ENCODE results near the gene UBE2L5. TPM values are rescaled to one million over a fixed set of nuclear protein-coding genes. Genes with fewer than 3 reads are reported as not detected.

UBE2L5 gene
- total RNA-seq: 0.26 TPM
- long read RNA-seq: 0 reads

DNA sequence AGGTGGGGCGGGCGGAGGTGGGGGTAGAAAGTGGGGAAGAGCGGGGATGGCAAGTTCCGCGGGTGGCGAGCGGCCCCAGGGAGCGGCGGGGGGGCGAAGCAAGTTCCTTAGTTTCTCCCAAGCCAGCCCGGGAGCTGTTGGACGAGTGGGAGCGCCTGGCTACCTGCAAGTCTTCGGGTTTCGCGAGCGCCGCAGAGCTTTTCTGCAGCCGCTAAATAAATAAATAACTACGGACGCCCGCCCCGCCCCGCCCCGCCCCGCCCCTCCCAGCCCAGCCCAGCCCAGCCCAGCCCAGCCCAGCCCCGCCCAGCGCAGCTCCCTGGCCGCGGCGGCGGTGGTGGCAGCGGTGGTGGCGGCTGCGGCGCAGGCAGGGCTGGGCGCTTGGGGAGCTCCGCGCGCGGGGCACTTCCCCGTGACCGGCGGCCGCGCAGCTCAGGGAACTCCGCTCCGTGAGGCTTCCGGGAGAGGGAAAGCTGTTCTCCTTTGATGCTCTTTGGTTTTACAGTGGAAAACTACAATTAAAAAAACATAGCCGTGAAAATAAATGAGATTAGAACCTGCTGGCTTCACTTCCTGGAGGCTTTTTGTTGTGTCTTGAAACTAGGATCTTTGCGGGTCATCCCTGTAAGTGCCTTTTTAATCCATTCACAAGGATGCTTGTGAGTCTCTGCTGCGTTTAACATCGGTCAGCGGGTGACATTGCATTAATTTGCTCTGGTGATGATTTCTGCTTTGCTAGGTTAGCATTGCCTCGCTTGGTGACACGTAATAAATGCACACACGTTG lies at the start of gene UBE2L5:
Gene UBE2L5 (plus strand): TSS at position 440 of the 786 bp plus-strand sequence. CDS start 5,498 bp downstream, outside the sequence.
- peak; percentile 92 for DNase-seq (ENCODE audit: low spot score)

DNA sequence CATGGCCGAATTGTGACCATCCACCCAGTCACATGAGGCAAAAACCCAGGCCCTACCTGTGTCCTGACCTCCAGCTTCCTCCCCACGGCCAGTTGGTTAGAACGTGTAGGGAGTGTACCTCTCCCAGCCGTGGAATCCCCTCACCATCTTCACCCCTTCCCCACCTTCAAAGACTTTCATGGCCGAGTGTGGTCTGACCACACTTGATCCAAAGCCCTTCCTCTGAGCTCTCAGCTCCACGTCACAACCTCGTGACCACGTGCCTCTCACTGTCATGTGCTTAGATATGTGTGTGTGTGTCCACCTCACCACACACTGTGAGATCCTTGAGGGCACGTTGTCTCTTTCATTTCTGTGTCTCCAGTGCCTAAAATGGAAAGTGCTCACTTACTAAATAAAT lies 48.6 kb upstream of the UBE2L5 start:
- no peak for DNase-seq (ENCODE audit: low spot score)

DNA sequence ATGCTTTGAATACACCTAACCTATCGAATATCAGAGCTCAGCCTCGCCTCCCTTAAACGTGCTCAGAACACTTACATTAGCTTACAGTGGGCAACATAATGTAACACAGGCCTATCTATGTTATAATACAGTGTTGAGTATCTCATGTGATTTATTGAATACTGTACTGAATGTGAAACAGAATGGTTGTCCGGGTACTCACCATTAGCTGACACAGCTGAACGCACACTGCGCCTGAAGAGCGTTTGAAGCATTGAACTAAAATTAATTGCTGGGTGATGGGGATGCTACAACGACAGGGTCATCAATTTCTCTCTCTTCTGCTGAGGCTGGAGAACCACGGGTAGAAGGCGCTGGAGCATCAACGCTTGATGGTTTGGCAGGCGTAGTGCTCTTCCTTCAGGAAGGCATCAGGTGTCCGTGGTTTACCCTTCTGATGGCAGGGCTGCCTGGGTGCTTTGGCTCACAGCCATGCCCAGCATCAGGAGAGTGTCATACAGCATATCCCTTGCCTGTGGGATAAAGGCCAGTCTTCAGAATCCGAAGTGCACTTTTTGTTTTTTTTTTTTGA lies 46.9 kb upstream of the UBE2L5 start:
- DNase-seq (ENCODE audit: low spot score): no peak

GRCh38 chr13:30376426-30377311 lies 45.6 kb upstream of the UBE2L5 start:
- DNase-seq (ENCODE audit: low spot score): peak; percentile 47

DNA sequence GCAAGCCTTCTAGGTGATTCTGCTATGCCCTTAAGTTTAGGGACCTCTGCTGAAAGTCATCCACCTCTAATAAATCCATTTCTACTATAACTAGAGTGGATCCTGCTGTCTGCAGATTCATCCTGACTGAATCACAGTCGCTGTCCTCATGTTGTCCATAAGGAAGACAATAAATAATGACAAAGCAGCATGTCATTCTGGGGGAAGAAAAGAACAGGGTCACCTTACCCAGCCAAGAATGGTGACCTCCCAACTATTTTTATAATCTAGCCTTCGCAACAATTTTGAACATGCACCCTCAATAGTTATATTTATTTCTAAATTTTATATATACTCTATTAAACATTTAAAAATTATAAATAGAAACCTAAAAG lies 45.0 kb upstream of the UBE2L5 start:
- DNase-seq (ENCODE audit: low spot score): no peak

DNA sequence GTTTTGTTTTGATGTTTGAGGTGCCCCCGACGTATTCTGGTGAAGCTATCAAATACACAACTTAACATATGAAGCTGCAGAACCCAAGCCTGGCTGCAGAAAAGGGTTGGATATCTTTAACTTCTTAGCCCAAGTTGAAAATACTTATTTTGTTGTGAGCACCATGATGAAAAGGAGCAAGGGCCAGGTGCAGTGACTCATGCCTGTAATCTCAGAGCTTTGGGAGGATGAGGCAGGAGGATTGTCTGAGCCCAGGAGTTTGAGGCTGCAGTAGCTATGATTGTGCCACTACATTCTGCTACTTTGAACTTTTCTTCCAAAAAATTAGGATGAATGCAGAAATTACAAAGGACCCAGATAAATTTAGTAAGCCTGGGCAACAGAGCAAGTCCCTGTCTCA lies 44.1 kb upstream of the UBE2L5 start:
- no peak for DNase-seq (ENCODE audit: low spot score)

DNA sequence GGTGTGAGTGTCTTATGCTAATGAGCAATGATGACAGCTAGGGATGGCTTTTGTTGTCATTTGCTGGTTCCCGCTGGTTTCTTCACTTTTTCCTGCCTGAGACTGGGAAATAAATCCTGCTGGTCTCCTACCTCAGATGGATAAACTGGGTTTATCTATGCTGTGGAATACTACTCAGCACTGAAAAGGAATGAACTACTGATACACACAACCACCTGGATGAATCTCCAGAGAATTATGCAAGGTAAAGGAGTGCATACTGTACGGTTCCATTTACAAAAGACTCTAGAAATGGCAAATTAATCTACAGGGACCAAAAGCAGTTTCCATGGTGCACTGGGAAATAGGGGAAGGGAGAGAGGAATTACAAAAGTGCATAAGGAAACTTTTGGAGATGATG lies 41.2 kb upstream of the UBE2L5 start:
- no peak for DNase-seq (ENCODE audit: low spot score)

- DNase-seq (ENCODE audit: low spot score): no peak
Observed at GRCh38 chr13:30382836-30383525, 39.3 kb upstream of the UBE2L5 start.

DNA sequence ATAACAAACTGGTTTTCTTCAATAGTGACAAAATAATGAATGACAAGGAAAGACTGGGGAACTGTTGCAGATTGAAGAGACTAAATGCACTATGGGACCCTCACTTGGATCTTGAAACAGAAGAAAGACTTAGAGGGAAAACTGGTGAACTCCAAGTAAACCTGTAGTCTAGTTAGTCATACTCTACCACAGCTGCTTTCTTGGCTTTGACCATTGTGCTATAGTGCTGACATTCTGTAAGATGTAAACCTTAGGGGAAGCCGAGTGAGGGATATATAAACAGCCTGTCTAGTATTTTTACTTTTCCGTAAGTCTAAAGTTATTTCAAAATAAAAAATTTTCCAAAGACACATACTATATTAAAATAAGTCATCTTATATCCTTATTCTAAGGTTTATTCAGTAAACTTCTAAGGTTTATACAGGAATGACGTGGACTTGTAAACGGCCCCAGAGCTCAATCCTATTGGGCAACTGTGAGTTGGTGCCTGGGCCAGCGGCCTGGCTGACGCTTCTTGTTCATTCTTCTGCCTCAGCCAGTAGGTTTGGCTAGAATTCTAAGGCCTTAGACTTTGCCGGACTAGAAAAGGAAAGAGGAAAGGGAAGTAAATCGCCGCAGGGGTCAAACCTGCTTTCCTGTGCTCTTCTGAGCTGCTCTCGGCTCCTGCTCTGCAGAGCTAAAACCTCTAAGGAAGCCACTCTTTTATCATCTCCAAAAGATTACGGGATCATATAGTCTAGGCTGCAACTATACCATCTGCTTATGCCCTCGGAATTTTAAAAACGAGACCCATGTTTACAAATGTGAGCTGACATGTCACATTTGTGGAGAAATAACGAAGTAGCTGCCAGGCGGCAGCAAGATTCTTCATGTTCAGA lies 33.6 kb upstream of the UBE2L5 start:
- DNase-seq (ENCODE audit: low spot score): no peak

DNA sequence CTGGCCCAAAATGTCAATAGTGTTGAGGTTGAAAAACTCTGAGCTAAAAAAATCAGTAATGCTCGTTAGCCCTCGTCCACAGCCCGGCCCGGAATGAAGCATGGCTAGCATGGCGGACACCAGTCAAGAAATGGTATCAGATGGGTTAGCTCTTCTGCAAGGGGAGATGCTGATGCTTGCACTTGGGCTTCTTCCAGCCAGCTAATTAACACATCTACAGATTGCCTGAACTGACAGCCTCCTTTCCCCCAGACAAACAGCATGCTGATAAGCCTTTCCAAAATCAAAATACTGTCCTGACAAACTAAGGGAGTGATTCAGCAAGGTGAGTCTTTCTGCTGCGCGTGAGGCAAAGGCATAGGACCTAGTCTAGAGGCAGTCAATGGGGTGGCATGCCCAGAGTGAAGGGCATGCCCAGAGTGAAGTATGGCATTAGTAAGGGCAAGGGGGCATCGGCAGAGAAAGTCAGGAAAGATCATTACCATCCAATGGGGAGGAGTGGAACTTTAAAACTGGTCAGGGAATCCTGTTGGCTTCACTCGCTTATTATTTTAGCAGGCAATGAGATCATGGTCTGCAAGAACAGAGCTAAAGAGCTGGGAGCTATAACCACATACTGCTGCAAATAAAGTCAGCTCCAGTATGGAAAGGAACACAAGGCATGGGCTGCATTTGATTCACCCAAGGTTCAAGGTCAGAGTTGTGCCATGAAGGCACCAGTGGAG lies 30.2 kb upstream of the UBE2L5 start:
- no peak for DNase-seq (ENCODE audit: low spot score)

GRCh38 chr13:30392681-30393045 lies 29.6 kb upstream of the UBE2L5 start:
- no peak for DNase-seq (ENCODE audit: low spot score)

DNA sequence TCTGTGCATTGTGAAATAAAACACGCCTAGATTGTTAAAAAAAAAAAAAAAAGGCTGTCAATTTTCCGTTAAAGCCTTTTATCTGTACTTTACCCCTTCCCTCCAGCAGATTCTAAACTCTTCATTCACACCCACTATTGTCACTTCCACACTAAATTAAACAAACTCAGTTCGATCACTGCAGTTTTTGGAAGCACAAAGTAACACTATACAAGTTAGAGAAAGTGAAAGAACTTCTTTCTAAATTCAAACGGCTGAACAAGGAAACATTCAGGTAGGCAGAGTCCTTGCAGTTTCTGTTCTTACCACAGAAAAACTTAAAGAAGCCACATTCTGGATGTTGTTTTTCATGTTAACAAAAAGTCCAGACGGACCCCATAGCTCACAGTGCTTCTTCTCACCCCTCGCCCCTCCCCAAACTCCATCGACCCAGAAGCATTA lies 27.5 kb upstream of the UBE2L5 start:
- no peak for DNase-seq (ENCODE audit: low spot score)

DNA sequence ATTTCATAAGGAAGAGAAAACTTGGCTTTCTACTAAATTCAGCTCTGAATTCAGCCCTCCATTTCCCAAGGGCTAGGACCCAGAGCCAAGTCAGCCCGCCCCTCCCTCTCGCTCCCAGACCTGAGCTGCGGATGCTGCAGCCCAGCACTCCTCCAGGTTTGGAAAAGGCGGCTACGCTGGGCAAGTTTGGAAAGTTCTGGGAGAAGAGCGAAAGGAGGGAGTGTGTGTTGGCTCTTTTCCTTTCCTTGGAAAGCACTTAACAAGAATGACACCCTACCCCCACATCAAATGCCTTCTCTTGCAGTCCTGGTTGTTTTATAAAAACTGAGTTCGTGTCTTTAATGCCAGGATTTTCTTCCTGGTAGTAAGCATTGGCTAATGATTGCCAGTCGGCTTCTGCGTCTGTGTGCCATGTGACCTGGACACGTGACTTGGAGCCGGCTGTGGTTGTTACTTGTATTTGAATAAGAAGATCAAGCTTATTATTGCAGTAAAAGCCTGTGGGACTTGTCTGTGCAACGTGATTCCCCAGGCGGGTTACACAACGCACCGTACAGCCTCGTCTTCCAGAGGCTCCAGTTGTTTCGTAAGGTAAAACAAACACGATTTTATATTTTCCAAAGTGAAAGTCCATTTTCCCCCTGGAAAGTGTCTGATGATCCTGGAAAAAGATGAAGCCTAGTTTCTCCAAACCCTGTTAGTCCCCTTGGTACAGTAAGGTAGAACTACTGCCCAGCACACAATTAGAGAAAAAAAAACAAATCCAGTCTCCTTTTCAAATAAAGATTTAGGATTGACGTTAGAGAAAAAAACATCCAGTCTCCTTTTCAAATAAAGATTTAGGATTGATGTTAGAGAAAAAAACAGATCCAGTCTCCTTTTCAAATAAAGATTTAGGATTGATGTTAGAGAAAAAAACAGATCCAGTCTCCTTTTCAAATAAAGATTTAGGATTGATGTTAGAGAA lies 26.8 kb upstream of the UBE2L5 start:
- DNase-seq (ENCODE audit: low spot score): peak; percentile 93

GRCh38 chr13:30396434-30397075 lies 25.7 kb upstream of the UBE2L5 start:
- no peak for DNase-seq (ENCODE audit: low spot score)

DNA sequence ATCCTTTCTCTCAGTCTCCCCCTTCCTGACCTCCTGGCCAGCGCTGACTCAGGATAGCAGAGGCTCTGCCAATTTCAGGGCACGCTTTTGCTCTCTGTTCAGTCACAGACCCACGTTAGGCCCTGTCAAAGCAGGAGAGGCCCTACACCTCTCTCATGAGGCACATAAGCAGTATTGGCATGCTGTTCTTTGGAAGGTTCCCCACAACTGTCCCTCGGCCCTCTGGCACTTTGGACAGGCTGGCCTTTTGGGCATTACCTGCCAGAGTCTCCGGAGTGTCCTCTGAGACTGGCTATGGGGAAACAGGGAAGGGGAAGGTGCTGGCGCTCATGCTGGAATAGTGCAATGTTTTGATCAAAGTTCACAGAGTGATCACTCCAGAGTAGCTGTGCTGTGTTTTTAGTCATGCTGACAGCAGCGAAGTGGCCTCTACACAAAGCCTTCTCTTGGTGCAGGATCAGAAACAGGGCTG lies 23.7 kb upstream of the UBE2L5 start:
- no peak for DNase-seq (ENCODE audit: low spot score)

GRCh38 chr13:30400376-30400775 lies 21.9 kb upstream of the UBE2L5 start:
- no peak for DNase-seq (ENCODE audit: low spot score)

- no peak for DNase-seq (ENCODE audit: low spot score)
Observed at GRCh38 chr13:30401347-30401746, 20.9 kb upstream of the UBE2L5 start.

DNA sequence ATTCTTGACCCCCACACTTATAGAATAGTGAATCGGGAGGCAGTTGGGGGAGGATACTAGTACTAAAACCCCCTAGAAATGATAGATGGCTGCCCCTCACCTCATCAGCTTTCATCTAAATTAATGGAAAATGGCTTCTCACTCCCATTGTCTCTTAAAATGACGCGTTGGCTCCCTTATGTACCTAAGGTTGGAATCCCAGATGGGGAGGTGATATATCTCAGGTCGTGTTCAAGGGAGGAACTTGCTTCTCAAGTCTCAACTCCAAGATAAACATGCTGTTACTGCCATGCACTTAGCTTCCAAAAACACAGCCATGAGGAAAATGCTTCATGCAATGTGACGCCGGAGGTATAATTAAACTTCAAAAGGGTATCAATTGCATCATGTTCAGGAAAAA lies 18.8 kb upstream of the UBE2L5 start:
- no peak for DNase-seq (ENCODE audit: low spot score)
